Nephron (organoid): ENCODE results near the gene MGAT3.

Source experiments
- H3K27ac Mint-ChIP-seq, 3 experiments: 2 replicates each; pipeline ENCODE4 v1.8.0; 2020; ENCODE audit warnings: mixed read lengths in 3 of 3, mild to moderate bottlenecking in 2 of 3, moderate library complexity in 1 of 3
- H3K27me3 Mint-ChIP-seq: 2 replicates; pipeline ENCODE4 v1.8.0; 2021; ENCODE audit warnings: low read depth, mild to moderate bottlenecking, moderate library complexity, mixed read lengths
- H3K36me3 Mint-ChIP-seq: 2 replicates; pipeline ENCODE4 v1.8.0; 2020; ENCODE audit warnings: low read depth, mixed read lengths
- H3K4me1 Mint-ChIP-seq: 2 replicates; pipeline ENCODE4 v1.8.0; 2020; ENCODE audit warnings: mixed read lengths
- H3K4me3 Mint-ChIP-seq, 3 experiments: 2 replicates each; pipeline ENCODE4 v1.8.0; 2020; ENCODE audit warnings: mild to moderate bottlenecking in 3 of 3, mixed read lengths in 3 of 3, moderate library complexity in 2 of 3
- H3K9me3 Mint-ChIP-seq: 2 replicates; pipeline ENCODE4 v1.8.0; 2020; ENCODE audit warnings: mixed read lengths
- TF ChIP-seq, protein P1 (sequence below), 3 experiments: fragments of 200-600 bp; sonication (generic); IDR thresholded peaks; one replicate each; pipeline ENCODE4 v1.5.0; 2021; ENCODE audit warnings: antibody characterized with exemption in 3 of 3; ENCODE audit not compliant: unreplicated experiment in 3 of 3

The MGAT3 gene

GRCh38 chr22:39457556-39458443 lies 988 bp downstream of the MGAT3 start:
- TF ChIP-seq, protein P1, sequence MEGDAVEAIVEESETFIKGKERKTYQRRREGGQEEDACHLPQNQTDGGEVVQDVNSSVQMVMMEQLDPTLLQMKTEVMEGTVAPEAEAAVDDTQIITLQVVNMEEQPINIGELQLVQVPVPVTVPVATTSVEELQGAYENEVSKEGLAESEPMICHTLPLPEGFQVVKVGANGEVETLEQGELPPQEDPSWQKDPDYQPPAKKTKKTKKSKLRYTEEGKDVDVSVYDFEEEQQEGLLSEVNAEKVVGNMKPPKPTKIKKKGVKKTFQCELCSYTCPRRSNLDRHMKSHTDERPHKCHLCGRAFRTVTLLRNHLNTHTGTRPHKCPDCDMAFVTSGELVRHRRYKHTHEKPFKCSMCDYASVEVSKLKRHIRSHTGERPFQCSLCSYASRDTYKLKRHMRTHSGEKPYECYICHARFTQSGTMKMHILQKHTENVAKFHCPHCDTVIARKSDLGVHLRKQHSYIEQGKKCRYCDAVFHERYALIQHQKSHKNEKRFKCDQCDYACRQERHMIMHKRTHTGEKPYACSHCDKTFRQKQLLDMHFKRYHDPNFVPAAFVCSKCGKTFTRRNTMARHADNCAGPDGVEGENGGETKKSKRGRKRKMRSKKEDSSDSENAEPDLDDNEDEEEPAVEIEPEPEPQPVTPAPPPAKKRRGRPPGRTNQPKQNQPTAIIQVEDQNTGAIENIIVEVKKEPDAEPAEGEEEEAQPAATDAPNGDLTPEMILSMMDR (IDR thresholded peaks at IDR 0.05; ENCODE audit: unreplicated experiment in 3 of 3), result no peak

GRCh38 chr22:39458444-39459083 lies 1.8 kb downstream of the MGAT3 start:
- Mint-ChIP-seq H3K27ac (peak overlapping the region; percentile 34 to 90 (median 61)), H3K4me3 (peak overlapping the region; percentile 91 to 93 (median 92)), H3K9me3 (no peaks in the 10 kb centered on the region), H3K27me3 (peaks cover 11% of the 10 kb centered on the region), H3K36me3 (no peaks in the 10 kb centered on the region), H3K4me1 (peaks cover 39% of the 10 kb centered on the region)
- TF ChIP-seq, protein P1 (IDR thresholded peaks at IDR 0.05; ENCODE audit: unreplicated experiment in 3 of 3), result no peak

More at GRCh38 chr22:39457556-39458443, 988 bp downstream of the MGAT3 start:
- Mint-ChIP-seq H3K4me1 (peaks cover 46% of the 10 kb centered on the region), H3K36me3 (no peaks in the 10 kb centered on the region), H3K4me3 (peak overlapping the region; percentile 91 to 93 (median 92)), H3K27me3 (peaks cover 11% of the 10 kb centered on the region), H3K27ac (peak overlapping the region; percentile 34 to 90 (median 61)), H3K9me3 (no peaks in the 10 kb centered on the region)

DNA sequence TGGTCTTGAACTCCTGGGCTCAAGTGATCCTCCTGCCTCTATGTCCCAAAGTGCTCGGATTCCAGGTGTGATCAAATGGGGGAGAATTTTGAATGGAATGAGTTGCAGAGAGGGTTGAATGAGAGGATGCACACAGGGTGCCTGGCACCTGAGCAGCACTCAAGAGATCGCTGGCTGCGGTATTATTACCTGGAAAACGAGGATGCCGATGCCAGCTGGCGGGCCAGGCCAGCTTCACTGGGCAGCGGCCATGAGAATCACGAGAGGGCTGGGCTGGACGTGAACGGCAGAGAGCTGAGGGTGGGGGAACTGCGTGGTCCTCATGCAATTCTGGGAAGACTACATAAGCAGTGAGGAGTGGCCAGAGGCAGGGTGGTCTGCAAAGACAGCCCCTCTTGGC lies 2.9 kb downstream of the MGAT3 start:
- TF ChIP-seq, protein P1 (IDR thresholded peaks at IDR 0.05; ENCODE audit: unreplicated experiment in 3 of 3), result no peak
- Mint-ChIP-seq H3K4me3 (peak overlapping the region; percentile 71 to 93 (median 73)), H3K27me3 (peaks cover 8% of the 10 kb centered on the region), H3K9me3 (no peaks in the 10 kb centered on the region), H3K4me1 (peaks cover 29% of the 10 kb centered on the region), H3K36me3 (no peaks in the 10 kb centered on the region), H3K27ac (peak overlapping the region in 1 of 3 experiments; percentile 54)

DNA sequence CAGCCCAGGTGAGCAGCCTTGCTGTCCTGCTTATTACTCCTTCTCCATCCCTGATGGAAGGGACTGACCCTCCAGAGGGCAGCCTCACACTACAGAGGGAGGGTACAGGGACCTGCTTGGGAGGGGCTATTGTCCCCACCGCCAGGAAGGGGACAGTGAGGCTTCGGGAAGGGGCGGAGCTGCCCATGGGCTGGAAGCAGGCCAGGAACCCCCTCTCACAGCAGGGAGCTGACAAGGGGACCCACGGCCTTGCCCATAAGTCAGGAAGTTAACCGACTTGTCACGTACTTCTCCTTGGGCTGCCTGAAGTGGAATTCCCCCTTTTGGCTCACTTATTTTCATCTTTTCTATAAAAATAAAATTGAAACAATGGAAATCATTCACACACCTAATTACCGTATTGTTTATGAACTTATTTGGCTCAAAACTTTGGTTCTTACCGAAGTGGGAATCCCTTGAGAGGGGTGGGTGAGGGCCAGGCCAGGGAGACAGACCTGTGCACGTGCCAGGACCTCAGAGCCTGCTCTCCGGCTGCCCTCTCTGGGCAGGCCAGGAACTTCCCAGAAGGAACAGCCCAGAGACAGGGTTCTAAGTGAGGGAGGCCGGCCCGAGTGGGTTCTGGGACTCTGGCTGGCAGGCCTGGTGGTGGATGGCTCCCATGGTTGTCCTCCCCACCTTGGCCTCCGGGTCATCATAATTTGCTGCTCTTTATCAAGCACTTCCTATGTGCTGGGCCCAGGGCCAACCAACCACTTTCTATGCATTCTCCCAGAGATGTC lies 5.8 kb downstream of the MGAT3 start:
- H3K4me1 Mint-ChIP-seq, result peaks cover 26% of the 10 kb centered on the region
- TF ChIP-seq, protein P1 (IDR thresholded peaks at IDR 0.05; ENCODE audit: unreplicated experiment in 3 of 3), result peak in 1 of 3 experiments; percentile 29
- H3K27ac Mint-ChIP-seq, result peak overlapping the region; percentile 59 to 71 (median 70)
- H3K9me3 Mint-ChIP-seq, result no peaks in the 10 kb centered on the region
- H3K4me3 Mint-ChIP-seq, result peak overlapping the region; percentile 24 to 47 (median 40)
- no peaks in the 10 kb centered on the region for H3K36me3 Mint-ChIP-seq
- H3K27me3 Mint-ChIP-seq, result peaks cover 7% of the 10 kb centered on the region

- H3K27ac Mint-ChIP-seq, result peak overlapping the region in 2 of 3 experiments; percentile 33 to 63
- H3K9me3 Mint-ChIP-seq, result no peaks in the 10 kb centered on the region
- H3K27me3 Mint-ChIP-seq, result peaks cover 7% of the 10 kb centered on the region
- TF ChIP-seq, protein P1 (IDR thresholded peaks at IDR 0.05; ENCODE audit: unreplicated experiment in 3 of 3), result no peak
- H3K4me3 Mint-ChIP-seq, result no peak overlapping the region
- peaks cover 24% of the 10 kb centered on the region for H3K4me1 Mint-ChIP-seq
- no peaks in the 10 kb centered on the region for H3K36me3 Mint-ChIP-seq
These were observed 6.5 kb downstream of the MGAT3 start for GRCh38 chr22:39463277-39463676.
